Measurements from ENCODE around the gene NUCB1. TPM values are rescaled to one million over a fixed set of nuclear protein-coding genes. Genes with fewer than 3 reads are reported as not detected.

The NUCB1 gene
- total and polyA plus RNA-seq, 9 of the 15 experiments (the other 6 are each of a cell fraction or from before 2014, with no cell fraction given) = 3.1 to 153 (median 71.7) TPM

GRCh38 chr19:48964205-48965039 lies 64.3 kb downstream of the NUCB1 start (continued):
- TF ChIP-seq IFI16 (CRISPR knock-in tag; IDR thresholded peaks at IDR 0.05) = no peak
- TF ChIP-seq RBM17 (IDR thresholded peaks at IDR 0.05; ENCODE audit: borderline replicate concordance, low read depth, low read length) = no peak
- TF ChIP-seq, protein P1, sequence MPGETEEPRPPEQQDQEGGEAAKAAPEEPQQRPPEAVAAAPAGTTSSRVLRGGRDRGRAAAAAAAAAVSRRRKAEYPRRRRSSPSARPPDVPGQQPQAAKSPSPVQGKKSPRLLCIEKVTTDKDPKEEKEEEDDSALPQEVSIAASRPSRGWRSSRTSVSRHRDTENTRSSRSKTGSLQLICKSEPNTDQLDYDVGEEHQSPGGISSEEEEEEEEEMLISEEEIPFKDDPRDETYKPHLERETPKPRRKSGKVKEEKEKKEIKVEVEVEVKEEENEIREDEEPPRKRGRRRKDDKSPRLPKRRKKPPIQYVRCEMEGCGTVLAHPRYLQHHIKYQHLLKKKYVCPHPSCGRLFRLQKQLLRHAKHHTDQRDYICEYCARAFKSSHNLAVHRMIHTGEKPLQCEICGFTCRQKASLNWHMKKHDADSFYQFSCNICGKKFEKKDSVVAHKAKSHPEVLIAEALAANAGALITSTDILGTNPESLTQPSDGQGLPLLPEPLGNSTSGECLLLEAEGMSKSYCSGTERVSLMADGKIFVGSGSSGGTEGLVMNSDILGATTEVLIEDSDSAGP (CRISPR knock-in tag; IDR thresholded peaks at IDR 0.05) = no peak
- TF ChIP-seq BRCA1 (IDR thresholded peaks at IDR 0.05) = no peak
- TF ChIP-seq BRCA1 (CRISPR knock-in tag; IDR thresholded peaks at IDR 0.05) = no peak
- TF ChIP-seq, protein P2, sequence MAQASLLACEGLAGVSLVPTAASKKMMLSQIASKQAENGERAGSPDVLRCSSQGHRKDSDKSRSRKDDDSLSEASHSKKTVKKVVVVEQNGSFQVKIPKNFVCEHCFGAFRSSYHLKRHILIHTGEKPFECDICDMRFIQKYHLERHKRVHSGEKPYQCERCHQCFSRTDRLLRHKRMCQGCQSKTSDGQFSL (CRISPR knock-in tag; IDR thresholded peaks at IDR 0.05) = peak; percentile 39; the same call in 1 of the 2 replicates
- TF ChIP-seq, protein P2 (tag; IDR thresholded peaks at IDR 0.05) = no peak; a peak in 1 of 4 replicates
- peak; percentile 53 for TF ChIP-seq L3MBTL2 (IDR thresholded peaks at IDR 0.05)
- no peak for TF ChIP-seq CLOCK (CRISPR knock-in tag; IDR thresholded peaks at IDR 0.05; ENCODE audit: borderline replicate concordance)
- no peak for TF ChIP-seq THAP12 (CRISPR knock-in tag; IDR thresholded peaks at IDR 0.05)
- 0 out of 2 replicates have a peak, but pooled peaks have one; percentile 57 for TF ChIP-seq LARP7 (IDR thresholded peaks at IDR 0.05)
- 0 out of 2 replicates have a peak, but pooled peaks have one; percentile 16 for TF ChIP-seq MTA2 (IDR thresholded peaks at IDR 0.05; ENCODE audit: low read depth)
- TF ChIP-seq, protein P3, sequence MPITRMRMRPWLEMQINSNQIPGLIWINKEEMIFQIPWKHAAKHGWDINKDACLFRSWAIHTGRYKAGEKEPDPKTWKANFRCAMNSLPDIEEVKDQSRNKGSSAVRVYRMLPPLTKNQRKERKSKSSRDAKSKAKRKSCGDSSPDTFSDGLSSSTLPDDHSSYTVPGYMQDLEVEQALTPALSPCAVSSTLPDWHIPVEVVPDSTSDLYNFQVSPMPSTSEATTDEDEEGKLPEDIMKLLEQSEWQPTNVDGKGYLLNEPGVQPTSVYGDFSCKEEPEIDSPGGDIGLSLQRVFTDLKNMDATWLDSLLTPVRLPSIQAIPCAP (CRISPR knock-in tag; IDR thresholded peaks at IDR 0.05; ENCODE audit: borderline replicate concordance) = no peak
- TF ChIP-seq ZNF586 (CRISPR knock-in tag; conservative IDR thresholded peaks at IDR 0.05) = no peak
- no peak for TF ChIP-seq E2F6 (IDR thresholded peaks at IDR 0.05; ENCODE audit: borderline replicate concordance in 1 of 2, extremely low read depth in 1 of 2, insufficient read depth in 1 of 2, insufficient read length in 1 of 2, low read depth in 1 of 2, low read length in 1 of 2, poor library complexity in 1 of 2, severe bottlenecking in 1 of 2)
- no peak for TF ChIP-seq GTF2A2 (tag; IDR thresholded peaks at IDR 0.05)
- TF ChIP-seq ASH1L (IDR thresholded peaks at IDR 0.05; ENCODE audit: borderline replicate concordance, low read depth, partially characterized antibody) = peak; percentile 28
